Fibroblast of lung (primary cell): ENCODE results near the gene PPFIBP1. TPM values are rescaled to one million over a fixed set of nuclear protein-coding genes. Genes with fewer than 3 reads are reported as not detected.

Source experiments
- DNase-seq, 2 donors: peaks; one replicate each; pipeline versions ENCODE4 v3.0.0 to v3.0.0-alpha.2; 2010; ENCODE audit warnings: low read depth in 2 of 2
- H2AFZ ChIP-seq: 2 replicates; pipeline ENCODE4 v1.5.1; 2012; ENCODE audit warnings: low read length, control low read depth, inconsistent platforms
- H3K27ac ChIP-seq: 2 replicates; pipeline ENCODE4 v1.5.1; 2011; ENCODE audit warnings: low read length, control low read depth; ENCODE audit not compliant: insufficient read depth
- H3K27me3 ChIP-seq: 2 replicates; pipeline ENCODE4 v1.5.1; 2011; ENCODE audit warnings: mild to moderate bottlenecking, low read length; ENCODE audit not compliant: control insufficient read depth, insufficient read depth
- H3K36me3 ChIP-seq: 2 replicates; pipeline ENCODE4 v1.5.1; 2011; ENCODE audit warnings: low read length; ENCODE audit not compliant: control insufficient read depth, insufficient read depth
- H3K4me1 ChIP-seq: 2 replicates; pipeline ENCODE4 v1.5.1; 2011; ENCODE audit warnings: low read length; ENCODE audit not compliant: control insufficient read depth, insufficient read depth; ENCODE audit errors: extremely low read depth
- H3K4me2 ChIP-seq: 2 replicates; pipeline ENCODE4 v1.5.1; 2011; ENCODE audit warnings: low read length, control low read depth; ENCODE audit not compliant: insufficient read depth; ENCODE audit errors: extremely low read depth
- H3K4me3 ChIP-seq, 4 experiments: fragments of 200-600 bp in 1 of 4; sonication (generic) in 1 of 4; replicated peaks in 1 of 4; 2 replicates each; pipeline ENCODE4 v1.5.1; 2011 to 2016; ENCODE audit warnings: low read length in 4 of 4, low read depth in 3 of 4, mild to moderate bottlenecking in 3 of 4, control low read depth in 2 of 4, inconsistent platforms in 1 of 4, mixed read lengths in 1 of 4; ENCODE audit not compliant: insufficient read depth in 1 of 4; ENCODE audit errors: control extremely low read depth in 1 of 4
- H3K79me2 ChIP-seq: 2 replicates; pipeline ENCODE4 v1.5.1; 2012; ENCODE audit warnings: mild to moderate bottlenecking, low read length, inconsistent platforms; ENCODE audit not compliant: control insufficient read depth, insufficient read depth
- H3K9ac ChIP-seq: 2 replicates; pipeline ENCODE4 v1.5.1; 2011; ENCODE audit warnings: mild to moderate bottlenecking, low read length, control low read depth; ENCODE audit not compliant: insufficient read depth
- H3K9me3 ChIP-seq: 2 replicates; pipeline ENCODE4 v1.5.1; 2012; ENCODE audit warnings: low read depth, low read length; ENCODE audit not compliant: control insufficient read depth, insufficient read depth
- H4K20me1 ChIP-seq: 2 replicates; pipeline ENCODE4 v1.5.1; 2011; ENCODE audit warnings: low read length; ENCODE audit not compliant: control insufficient read depth, insufficient read depth; ENCODE audit errors: extremely low read depth
- EZH2 ChIP-seq: IDR thresholded peaks from 2 replicates; pipeline ENCODE4 v1.5.1; 2012; ENCODE audit warnings: low read length, control low read depth, mild to moderate bottlenecking; ENCODE audit errors: missing control alignments
- polyA plus RNA-seq, 2 donors: library from polyadenylated mRNA; depleted of rRNA in 1 of 2; stranded (reverse) in 1 of 2; unstranded in 1 of 2; fragments of >200 nt; gene quantifications; 2 replicates each; pipeline ENCODE4 v1.2.1, GENCODE V29; 2011 to 2012; ENCODE audit warnings: missing spikeins in 1 of 2
- total RNA-seq: library from RNA; depleted of rRNA; stranded (reverse); fragments of >200 nt; gene quantifications from 2 replicates; pipeline ENCODE4 v1.2.1, GENCODE V29; 2014
- TF ChIP-seq, protein P1 (sequence below), 2 donors: IDR thresholded peaks in 1 of 2; conservative IDR thresholded peaks in 1 of 2; 1 replicate in 1 of 2; 2 replicates in 1 of 2; pipeline ENCODE4 v1.5.1; 2011 to 2012; ENCODE audit warnings: low read length in 2 of 2, control low read depth in 1 of 2, inconsistent platforms in 1 of 2, low read depth in 1 of 2, mild to moderate bottlenecking in 1 of 2

Gene PPFIBP1
- total and polyA plus RNA-seq, 2 donors (not counting 1 experiment from before 2014, with no cell fraction given) = 65.1 to 93.0 TPM

DNA sequence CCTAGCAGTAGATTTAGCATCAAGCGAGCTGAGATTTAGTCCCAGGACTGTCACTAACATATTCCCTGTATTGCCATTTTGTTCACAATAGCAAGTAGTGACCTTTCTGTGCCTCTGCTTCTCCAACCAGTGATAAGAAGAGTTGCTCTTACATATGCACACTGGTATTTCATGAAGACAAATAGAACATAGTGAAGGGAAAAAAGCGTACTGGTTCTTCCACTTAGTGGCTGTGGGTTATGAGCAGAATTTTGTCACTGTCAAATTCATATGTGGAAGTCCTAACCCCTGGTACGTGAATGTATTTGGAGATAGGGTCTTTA lies 12.3 kb upstream of the PPFIBP1 start:
- Histone ChIP-seq H4K20me1 (no peaks in the 10 kb centered on the region), H3K79me2 (no peaks in the 10 kb centered on the region), H3K36me3 (no peaks in the 10 kb centered on the region), H2AFZ (no peak overlapping the region), H3K27ac (no peak overlapping the region), H3K4me2 (no peak overlapping the region), H3K27me3 (no peaks in the 10 kb centered on the region), H3K9me3 (no peaks in the 10 kb centered on the region), H3K4me3 (no peak overlapping the region), H3K4me1 (no peaks in the 10 kb centered on the region), H3K9ac (no peak overlapping the region)
- TF ChIP-seq EZH2 = no peak
- TF ChIP-seq, protein P1, sequence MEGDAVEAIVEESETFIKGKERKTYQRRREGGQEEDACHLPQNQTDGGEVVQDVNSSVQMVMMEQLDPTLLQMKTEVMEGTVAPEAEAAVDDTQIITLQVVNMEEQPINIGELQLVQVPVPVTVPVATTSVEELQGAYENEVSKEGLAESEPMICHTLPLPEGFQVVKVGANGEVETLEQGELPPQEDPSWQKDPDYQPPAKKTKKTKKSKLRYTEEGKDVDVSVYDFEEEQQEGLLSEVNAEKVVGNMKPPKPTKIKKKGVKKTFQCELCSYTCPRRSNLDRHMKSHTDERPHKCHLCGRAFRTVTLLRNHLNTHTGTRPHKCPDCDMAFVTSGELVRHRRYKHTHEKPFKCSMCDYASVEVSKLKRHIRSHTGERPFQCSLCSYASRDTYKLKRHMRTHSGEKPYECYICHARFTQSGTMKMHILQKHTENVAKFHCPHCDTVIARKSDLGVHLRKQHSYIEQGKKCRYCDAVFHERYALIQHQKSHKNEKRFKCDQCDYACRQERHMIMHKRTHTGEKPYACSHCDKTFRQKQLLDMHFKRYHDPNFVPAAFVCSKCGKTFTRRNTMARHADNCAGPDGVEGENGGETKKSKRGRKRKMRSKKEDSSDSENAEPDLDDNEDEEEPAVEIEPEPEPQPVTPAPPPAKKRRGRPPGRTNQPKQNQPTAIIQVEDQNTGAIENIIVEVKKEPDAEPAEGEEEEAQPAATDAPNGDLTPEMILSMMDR (conservative IDR thresholded peaks at IDR 0.05 in 1 of 2, IDR thresholded peaks at IDR 0.05 in 1 of 2; ENCODE audit: low read depth in 1 of 2, low read length in 2 of 2) = no peak
- no peak for DNase-seq

DNA sequence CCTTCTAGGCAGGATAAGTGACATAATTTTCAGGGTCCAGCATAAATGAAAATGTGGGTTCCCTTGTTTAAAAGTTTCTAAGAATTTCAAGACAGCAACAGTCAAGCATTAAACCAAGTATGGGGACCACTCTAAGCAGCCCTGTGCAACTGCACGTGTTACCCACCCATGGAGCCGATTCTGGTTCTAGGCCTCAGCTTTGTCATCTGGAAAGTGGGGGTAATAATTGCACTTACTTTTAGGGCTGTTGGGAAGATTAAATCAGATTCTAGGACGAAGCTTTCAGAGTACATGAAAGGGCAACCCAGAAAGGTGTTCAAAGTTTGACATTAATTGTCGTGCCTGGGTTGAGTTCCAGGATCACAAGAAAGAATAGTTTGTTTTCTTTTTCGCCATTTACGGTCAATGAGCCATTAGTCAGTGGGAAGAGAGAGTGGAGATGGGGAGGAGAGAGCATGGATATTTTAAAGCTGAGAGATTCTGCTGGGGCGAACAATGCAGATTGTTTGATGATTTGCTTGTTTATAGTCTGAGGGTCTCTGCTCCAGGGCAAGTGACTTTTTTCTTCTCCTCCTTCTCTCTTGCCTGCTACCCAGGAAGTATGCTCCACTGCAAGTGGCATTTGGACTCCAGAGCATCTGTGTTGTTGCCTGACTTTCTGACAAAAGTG lies 10.7 kb upstream of the PPFIBP1 start:
- Histone ChIP-seq H3K27ac (no peak overlapping the region), H3K4me2 (no peak overlapping the region), H3K9ac (no peak overlapping the region), H3K27me3 (no peaks in the 10 kb centered on the region), H3K4me3 (no peak overlapping the region), H2AFZ (no peak overlapping the region), H3K79me2 (no peaks in the 10 kb centered on the region), H3K36me3 (no peaks in the 10 kb centered on the region), H3K4me1 (no peaks in the 10 kb centered on the region), H4K20me1 (no peaks in the 10 kb centered on the region), H3K9me3 (no peaks in the 10 kb centered on the region)
- no peak for TF ChIP-seq EZH2
- TF ChIP-seq, protein P1 (conservative IDR thresholded peaks at IDR 0.05 in 1 of 2, IDR thresholded peaks at IDR 0.05 in 1 of 2; ENCODE audit: low read depth in 1 of 2, low read length in 2 of 2) = no peak
- no peak for DNase-seq

DNA sequence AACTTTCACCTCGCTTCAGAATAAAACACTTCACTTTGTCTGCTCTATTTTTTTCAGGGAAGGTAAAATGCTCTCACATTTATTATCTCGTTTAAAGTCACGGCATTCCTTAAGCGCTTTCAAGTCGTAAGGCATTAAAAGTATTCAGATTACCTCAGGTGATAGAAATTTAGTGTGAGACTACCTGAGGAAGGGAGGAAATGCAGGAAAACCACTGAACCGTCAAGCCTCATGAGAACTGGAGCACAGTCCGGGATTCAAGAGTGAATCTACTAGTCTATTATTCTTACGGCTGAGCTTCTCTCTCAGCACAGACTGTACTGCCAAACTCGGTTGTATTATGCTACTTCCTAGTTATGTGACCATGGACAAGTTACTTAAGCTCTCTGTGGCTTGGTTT lies 8.3 kb upstream of the PPFIBP1 start:
- H3K27ac ChIP-seq = no peak overlapping the region
- H3K79me2 ChIP-seq = no peaks in the 10 kb centered on the region
- H3K4me2 ChIP-seq = no peak overlapping the region
- H3K4me1 ChIP-seq = no peaks in the 10 kb centered on the region
- no peak overlapping the region for H3K4me3 ChIP-seq
- no peaks in the 10 kb centered on the region for H3K36me3 ChIP-seq
- H4K20me1 ChIP-seq = no peaks in the 10 kb centered on the region
- no peaks in the 10 kb centered on the region for H3K9me3 ChIP-seq
- TF ChIP-seq EZH2 = no peak
- TF ChIP-seq, protein P1 (conservative IDR thresholded peaks at IDR 0.05 in 1 of 2, IDR thresholded peaks at IDR 0.05 in 1 of 2; ENCODE audit: low read depth in 1 of 2, low read length in 2 of 2) = no peak
- no peaks in the 10 kb centered on the region for H3K27me3 ChIP-seq
- H3K9ac ChIP-seq = no peak overlapping the region
- H2AFZ ChIP-seq = no peak overlapping the region
- no peak for DNase-seq
